ENCODE data around the gene PDE8A. TPM values are rescaled to one million over a fixed set of nuclear protein-coding genes. Genes with fewer than 3 reads are reported as not detected.

PDE8A gene, protein sequence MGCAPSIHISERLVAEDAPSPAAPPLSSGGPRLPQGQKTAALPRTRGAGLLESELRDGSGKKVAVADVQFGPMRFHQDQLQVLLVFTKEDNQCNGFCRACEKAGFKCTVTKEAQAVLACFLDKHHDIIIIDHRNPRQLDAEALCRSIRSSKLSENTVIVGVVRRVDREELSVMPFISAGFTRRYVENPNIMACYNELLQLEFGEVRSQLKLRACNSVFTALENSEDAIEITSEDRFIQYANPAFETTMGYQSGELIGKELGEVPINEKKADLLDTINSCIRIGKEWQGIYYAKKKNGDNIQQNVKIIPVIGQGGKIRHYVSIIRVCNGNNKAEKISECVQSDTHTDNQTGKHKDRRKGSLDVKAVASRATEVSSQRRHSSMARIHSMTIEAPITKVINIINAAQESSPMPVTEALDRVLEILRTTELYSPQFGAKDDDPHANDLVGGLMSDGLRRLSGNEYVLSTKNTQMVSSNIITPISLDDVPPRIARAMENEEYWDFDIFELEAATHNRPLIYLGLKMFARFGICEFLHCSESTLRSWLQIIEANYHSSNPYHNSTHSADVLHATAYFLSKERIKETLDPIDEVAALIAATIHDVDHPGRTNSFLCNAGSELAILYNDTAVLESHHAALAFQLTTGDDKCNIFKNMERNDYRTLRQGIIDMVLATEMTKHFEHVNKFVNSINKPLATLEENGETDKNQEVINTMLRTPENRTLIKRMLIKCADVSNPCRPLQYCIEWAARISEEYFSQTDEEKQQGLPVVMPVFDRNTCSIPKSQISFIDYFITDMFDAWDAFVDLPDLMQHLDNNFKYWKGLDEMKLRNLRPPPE
- 29.9 and 30.4 TPM in 2 replicates for total RNA-seq (2014; rRNA removed; shearing (Covaris generic))

DNA sequence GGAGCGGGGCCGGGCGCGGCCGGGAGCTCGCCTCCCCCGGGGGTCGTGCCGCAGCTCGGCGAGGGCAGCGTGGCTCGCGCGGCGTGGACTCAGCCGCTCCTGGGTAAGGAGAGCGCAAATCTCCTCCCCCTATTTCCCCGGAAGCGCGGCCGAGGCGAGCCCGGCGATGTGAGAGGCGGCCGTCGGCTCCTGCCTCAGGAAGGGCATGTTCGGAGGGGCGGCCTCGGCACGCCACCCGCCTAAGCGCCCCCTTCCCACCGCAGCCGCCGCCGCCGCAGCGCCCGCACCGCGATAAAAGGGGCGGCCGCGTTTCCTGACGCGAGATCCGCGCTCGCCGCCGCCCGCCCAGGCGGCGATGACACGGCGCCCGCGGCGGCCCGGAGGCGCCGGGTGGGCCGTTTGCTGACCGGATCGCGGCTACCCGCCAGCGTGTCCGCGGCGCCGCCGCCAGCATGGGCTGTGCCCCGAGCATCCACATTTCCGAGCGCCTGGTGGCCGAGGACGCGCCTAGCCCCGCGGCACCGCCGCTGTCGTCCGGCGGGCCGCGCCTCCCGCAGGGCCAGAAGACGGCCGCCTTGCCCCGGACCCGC lies at the start of gene PDE8A:
TSS of gene PDE8A (plus strand) at position 146 of the 590 bp plus-strand sequence. CDS start at position 453, 307 bp downstream.
- DNase-seq (ENCODE audit: low spot score): peak; percentile 57

DNA sequence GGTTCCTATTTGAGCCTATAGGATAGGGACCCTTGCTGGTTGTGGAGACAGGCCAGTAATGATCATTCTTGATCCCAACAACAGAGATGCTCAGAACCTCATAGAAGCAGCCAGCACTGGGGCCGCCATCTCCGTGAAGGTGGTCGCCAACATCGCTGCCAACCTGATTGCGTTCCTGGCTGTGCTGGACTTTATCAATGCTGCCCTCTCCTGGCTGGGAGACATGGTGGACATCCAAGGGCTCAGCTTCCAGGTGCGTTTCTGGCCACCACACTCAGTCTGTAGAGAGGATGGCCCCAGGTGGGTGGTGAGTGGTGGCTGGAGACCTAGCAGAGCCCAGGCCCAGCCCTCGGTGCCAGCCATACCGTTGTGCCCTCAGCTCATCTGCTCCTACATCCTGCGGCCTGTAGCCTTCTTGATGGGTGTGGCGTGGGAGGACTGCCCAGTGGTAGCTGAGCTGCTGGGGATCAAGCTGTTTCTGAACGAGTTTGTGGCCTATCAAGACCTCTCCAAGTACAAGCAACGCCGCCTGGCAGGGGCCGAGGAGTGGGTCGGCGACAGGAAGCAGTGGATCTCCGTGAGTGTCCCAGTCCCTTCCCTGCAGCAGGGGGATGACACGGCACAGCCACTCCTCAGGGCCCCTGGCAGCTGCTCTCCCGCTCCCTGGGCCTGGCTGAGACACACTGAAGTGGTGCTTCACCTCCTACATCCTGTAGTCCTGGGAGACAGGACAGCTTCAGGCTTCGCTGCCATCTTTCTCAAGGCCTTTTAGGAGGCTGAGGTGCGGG lies 46.5 kb upstream of the PDE8A start:
- peak; percentile 60 for DNase-seq (ENCODE audit: low spot score)

DNA sequence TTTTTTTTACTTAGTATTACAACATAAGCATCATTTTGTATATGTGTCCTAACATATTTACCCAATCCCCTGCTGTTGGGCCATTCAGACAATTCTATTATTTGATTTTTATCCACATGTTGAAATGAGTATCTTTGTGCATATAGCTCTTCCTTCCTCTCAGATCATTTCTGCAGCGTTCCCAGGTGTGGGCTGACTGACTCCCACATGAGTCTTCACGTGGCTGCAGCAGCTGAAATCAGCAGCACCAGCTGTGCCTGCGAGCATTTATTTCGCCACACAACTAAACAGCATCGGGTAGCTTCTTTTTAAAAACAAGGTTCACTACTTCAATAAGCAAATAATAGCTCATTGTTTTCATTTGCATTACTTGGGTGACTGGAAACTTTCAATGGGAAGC lies 44.5 kb upstream of the PDE8A start:
- no peak for DNase-seq (ENCODE audit: low spot score)

- no peak for DNase-seq (ENCODE audit: low spot score)
Observed at GRCh38 chr15:84938726-84939125, 42.9 kb upstream of the PDE8A start.

DNA sequence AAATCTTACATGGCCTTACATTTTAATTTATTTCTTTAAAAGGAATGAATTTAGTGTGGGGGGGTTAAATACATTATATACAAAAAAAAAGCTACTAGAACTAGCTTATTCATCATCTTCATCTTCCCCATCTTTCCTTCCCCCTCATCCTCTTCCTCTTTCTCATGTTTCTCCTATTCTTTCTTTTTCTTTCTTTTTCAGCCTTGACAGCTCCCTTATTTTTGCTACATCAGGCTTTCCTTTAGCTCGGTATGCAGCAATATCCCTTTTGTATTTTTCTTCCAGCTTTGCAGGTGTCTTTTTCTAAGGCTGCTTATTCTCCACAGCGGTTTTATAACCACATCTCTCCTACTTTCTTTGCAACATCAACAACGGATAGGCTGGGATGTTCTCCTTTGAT lies 41.3 kb upstream of the PDE8A start:
- DNase-seq (ENCODE audit: low spot score): no peak

DNA sequence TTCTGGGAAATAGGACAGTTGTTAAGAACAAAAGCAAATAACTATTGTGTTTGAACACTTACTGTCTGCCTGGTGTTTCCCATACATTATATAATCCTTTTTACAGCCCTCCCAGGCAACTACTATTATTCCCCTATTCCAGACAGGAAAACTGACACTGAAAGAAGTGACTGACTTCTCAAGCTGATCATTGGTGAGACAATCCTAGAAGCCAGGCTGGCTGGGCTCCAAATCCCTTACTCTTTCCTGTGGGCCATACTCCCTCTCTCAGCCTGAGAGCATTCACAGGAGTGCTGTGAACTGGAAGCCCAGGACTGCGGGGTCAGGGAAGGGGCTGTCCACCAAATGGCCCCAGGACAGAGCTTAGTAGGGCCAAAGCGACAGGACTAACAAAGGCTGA lies 39.2 kb upstream of the PDE8A start:
- no peak for DNase-seq (ENCODE audit: low spot score)

GRCh38 chr15:84944311-84944710 lies 37.3 kb upstream of the PDE8A start:
- DNase-seq (ENCODE audit: low spot score): no peak

- DNase-seq (ENCODE audit: low spot score): no peak
Observed at GRCh38 chr15:84944861-84945260, 36.8 kb upstream of the PDE8A start.

DNA sequence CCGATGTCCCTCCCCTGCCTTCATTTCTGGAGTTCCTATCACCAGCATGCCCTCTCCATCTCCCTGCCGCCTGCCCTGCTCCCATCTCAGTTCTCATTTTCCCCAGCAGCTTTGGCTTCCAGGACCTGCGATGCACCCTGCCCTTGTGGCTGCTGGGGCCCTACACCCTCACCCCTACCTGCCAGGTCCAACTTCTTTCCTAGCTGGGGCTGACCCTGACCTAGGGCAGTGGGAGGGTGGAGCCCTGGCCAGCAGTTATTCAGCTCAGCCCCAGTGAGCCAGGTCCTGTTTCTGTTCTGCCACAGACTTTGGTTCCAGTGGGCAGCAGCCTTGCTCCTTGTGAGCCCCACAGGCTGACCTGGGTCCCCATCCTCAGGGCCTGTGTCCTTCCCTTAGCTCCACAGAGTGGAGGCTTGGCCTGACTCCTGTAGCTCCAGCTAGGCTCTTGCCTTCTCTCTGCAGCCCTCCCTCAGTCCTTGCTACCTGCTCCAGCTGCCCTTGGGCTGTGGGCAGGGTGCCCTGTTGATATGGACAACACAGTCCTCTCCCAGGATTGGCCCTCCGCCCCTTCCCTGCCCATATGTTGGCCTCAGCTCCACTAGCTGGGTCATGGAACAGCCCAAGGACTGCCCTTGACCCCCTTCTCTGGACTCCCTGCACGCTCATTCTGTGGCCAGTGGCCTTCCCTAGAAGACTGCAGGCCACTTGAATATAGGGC lies 34.7 kb upstream of the PDE8A start:
- DNase-seq (ENCODE audit: low spot score): no peak

DNA sequence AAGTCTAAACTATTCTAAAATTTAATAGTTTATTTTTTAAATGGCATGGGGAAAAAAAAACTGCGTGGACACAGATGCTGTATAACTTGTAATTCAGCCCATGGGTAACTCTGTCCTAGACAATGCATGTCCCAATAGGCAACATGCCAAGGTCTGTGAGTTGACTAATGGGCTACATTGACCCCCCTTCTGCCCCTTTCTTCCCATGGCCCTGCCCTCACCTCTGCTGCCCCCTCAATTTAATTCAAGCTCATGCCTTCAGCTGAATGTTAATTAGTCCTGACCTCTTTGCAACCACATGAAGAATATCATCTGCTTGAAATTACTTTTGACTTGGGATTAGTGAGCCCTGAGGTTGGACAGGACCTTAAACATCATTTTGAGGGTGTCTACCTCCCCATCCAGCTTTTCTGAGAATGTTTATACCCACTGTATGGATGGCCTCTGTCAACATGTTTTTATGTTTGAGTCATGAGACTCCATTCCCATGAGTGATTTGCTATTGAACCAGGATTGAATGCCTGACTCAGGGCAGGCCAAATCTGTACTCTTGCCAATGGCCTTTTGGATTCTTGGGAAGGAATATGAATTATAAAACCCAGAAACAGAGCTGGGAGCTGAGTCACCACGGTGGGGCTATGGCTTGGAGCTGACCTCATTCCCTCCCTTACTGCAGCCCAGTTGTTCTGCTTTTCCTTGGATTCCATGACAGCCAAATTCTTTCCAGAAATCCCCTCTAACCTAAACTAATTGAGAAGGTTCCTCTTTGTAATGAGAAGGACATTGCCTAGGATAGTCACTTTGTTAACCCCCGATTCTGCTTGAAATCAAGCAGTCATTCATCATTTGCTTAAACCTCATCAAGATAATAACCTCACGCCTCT lies 33.5 kb upstream of the PDE8A start:
- no peak for DNase-seq (ENCODE audit: low spot score)

DNA sequence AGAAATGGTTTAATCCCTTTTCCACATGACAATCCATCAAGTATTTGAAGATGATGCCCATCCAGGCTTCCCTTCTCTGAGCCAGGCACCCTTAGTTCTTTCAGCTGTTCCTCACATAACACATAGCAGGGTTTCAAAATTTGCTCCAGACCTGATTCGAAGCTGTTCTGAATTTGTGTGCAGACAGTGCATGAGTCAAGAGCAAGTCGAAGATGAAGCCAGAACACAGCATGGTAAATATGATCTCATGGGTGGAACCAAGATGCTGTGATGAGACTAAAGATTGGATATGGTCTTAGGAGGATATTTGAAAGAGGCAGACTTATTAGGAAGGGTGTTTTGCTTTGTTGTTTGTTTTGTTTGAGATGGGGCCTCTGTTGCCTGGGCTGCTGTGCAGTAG lies 32.6 kb upstream of the PDE8A start:
- DNase-seq (ENCODE audit: low spot score): no peak

GRCh38 chr15:84949845-84950569 lies 31.6 kb upstream of the PDE8A start:
- no peak for DNase-seq (ENCODE audit: low spot score)

DNA sequence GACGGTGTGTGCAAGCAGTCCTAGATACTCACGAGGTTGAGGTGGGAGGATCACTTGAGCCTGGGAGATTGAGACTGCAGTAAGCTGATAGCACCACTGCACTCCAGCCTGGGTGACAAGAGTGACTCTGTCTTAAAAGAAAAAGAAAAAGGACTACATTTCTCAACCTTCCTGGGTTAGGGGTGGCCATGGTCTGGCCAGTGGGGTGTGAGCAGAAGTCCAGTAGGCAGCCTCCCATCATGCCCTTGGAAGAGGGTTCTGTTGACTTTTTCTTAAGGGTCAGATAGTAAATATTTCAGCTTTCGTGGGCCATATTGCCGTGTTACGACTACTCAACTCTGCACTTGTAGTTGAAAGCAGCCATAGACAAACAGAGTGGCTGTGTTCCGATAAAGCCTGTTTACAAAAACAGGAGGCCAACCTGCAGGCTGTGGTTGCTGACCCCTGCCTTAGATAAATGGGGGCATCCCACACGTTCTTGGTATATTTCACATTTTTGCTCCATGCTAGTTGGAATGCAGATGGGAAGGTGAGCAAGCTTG lies 31.0 kb upstream of the PDE8A start:
- no peak for DNase-seq (ENCODE audit: low spot score)

DNA sequence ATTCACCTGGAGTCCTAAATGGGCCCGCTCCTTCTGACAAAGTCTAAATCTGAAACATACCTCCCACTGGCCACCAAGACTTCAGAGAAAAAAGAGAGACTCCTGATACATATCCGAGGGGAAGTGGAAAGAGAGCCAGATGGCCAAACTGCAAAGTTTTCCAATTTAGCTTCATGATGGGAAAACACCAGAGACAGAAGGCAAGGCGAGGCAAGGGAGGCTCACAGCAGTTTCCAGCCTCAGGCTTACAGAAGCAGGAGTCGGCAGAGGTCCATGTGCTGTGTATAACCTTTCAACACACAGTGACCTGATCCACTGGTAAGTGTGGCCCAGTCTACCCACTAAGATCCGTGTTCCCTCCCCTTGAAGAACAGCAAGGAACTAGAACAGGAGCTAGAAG lies 29.9 kb upstream of the PDE8A start:
- DNase-seq (ENCODE audit: low spot score): no peak

- no peak for DNase-seq (ENCODE audit: low spot score)
Observed at GRCh38 chr15:84953136-84953535, 28.5 kb upstream of the PDE8A start.

- DNase-seq (ENCODE audit: low spot score): no peak
Observed at GRCh38 chr15:84953726-84954125, 27.9 kb upstream of the PDE8A start.

DNA sequence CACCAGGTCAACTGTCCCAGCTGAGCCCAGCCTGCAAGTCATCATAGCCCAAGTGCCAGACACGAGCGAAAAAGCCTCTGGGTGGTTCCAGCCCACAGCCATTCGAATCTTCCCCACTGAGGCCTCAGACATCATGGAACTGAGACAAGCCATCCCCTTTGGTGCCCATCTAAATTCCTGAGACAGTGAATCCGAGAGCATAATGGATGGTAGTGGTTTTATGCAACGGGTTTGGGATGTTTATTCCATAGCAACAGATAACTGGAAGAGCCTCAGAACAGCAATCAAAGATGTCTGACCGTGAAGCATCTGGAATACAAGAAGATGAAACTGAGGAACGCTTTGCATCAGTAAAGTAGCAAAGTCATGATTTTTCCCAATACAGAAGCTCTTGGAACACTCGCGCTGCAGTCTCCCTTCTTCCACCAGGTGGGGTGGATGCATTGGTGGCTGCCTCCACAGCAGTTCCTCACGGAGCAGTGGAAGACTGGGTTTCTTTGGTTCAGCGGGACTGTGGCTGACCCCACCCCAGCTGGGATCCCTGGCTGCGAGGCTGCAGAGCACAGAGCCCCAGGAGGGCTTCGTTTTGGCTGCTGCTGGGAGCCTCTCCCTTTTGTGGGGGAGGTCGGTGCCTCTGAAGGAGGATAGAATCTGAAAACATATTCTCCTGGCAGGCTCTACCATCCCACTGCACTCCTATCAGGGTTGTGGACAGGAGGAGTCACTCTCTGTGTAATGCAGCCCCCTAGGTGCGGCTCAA lies 26.4 kb upstream of the PDE8A start:
- peak; percentile 87 for DNase-seq (ENCODE audit: low spot score)

GRCh38 chr15:84956199-84956598 lies 25.5 kb upstream of the PDE8A start:
- no peak for DNase-seq (ENCODE audit: low spot score)
